Measurements from ENCODE around the gene TES.
A peak's percentile ranks its signal among the peaks of the same experiment; 100 is the strongest.
"Not testable (repeated sequence)": the region's sequence is repeated elsewhere in the genome, so short reads cannot be mapped to it uniquely, and the experiment has no call there.

TES gene

DNA sequence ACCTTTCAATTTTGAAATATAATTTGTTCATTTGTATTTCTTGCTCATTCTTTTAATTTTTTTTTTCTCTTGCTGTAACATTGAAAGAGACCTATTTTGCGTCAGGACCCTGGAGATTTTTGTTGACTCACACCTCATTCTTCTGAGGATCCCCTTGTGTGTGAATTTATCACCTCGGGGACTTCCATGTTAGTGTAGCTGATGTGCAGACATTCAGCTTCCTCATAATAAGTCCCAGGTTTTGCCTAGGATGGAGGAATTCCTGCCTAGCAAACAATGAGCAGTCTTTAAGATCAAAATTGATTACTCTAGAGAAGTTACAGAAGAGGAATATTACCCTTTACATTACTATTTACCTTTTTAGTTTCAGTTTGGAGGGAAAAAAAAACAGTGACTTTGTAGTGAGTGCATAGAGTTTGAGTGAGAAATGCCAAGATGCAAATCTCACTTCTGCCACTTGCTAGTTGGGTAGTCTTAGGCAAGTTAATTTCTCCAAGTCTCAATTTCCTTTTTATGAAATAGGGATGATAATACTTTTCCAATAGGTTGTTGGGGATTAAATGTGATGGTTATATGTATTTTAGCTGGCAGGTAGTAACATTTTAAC lies 14.3 kb downstream of the TES start:
- DNase-seq, result no peak

DNA sequence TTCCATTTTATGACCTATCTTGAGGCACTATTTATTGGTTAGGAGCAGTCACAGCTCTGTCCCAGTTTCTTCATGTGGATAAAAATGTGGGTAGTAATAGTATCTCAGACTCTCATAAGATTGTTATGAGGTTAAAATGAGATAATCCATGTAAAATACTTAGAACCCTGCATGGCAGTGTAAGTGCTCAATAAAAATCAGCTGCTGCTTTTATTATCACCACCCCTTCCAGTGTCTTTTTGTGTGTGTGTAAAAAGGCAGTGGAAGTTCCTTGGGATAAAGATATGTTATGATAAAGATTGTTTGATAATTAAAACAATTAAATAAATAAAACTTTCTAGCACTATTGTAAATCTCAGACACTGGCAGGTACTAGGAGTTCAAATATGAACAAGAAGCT lies 15.5 kb downstream of the TES start:
- DNase-seq, result no peak

DNA sequence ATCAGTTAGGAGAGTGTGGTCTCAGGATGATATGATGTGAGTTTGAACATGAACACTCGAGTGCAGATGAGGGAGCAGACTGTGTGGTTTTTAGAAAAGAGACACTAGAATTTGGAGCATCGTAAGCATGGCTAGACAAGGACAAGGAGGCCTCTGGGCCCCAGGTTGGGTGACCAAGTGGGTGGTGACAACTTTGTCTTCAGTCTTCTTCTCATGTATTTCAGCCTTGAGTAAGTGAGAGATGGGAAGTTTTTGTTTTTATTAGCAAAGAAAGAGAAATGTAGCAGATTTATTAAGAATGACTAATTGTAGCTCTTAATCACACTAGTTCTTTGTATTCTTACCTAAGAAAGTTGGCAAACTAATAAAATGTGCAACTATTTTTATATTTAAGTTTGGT lies 16.3 kb downstream of the TES start:
- DNase-seq, result no peak

DNA sequence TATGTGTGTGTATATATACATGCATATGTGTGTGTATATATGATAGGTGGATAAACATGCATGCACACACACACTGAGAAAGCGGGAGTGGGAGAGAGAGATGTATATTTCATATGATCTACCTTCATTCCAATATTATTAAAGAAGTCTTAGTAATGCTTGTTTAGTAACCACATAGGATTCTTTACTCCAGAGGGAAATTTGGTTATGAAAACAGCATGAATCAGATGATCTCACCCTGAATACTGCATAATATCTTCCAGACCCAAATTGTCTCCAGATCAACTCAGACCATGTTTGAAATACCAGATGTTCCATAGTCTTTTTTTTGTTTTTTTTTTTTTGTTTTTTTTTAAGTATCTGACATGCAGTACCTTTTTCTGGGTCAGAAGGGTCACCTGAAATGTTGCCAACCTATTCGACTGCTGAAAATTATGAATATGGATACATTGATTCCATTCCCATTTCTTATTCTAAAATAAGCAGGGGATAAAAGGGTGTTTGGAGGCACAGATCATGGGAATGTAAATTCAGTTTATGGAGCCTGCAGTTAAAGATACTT lies 17.4 kb downstream of the TES start:
- no peak for DNase-seq

DNA sequence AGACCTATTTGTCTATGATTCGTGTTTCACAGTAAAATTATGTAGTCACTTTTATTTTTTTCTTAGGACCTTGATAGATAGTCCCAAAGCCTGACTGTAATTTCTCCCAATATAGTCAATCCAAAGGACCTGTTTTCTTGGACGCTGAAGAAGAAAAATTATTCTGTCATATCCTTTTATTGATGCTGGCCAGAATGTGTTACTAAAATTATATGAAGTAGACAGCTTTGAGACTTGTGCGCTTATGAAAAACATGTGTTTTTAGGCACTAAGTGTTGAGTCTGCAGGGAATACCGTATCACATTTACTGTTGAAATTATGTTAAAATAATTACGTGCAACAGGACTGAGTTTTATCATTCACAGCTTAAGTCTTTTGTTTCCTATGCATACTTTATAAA lies 17.9 kb downstream of the TES start:
- no peak for DNase-seq

DNA sequence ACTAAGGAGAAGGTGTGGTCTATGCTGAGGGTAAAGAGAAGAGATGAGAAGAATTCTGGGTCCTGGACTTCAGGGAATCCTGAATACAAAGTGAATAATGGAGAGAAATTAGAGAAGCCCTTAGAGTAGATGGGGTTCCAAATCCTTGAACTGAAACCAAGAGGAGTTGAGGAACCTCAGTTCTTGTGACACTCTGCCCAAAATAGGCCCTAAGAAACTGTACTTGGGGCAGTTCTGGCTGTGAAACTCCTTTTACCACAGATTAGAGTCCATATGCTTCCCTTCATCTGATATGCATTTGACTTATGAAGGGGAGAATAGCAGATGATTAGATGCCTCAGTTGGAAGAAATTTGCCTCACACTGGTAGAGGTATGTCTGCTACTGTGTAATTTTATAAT lies 19.0 kb downstream of the TES start:
- no peak for DNase-seq

DNA sequence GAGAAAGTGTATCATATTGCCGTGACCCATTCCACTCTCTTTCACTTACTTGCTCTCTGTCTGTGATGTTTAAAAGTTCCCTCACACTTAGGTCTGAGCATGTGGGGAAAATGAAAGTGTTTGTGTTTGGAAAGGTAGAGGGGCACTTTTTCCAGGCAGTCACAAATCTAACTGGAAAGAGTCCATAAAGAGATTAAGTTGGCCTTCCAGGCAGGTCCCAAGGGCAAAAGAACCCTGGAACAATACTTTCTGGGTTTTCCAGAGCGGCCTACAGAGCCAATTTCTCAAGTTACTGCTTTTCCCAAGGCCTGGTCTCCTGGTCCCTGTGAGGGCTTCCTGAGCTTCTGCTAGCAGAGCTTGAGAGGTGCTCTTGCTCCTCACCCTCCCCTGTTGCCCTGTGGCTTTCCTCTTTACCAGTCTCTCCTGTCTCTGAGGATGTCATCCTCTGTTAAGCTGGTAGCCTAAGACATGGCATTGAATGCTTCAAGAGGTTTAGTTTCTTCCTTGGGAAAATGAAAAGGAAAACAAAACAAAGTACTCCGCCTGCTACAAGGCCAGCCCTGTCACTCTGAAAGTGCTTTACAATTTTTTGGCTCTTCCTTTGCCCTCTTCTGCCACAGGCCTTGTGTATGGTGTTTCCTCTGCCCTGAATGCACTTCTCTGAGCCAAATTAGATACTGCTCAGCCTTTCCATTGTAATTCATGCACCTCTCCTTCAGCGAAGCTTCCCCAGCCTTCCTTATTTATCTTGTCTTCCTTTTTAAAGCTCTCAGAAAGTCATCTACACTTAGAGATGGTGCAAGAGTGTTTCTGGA lies 20.1 kb downstream of the TES start:
- DNase-seq, result no peak

DNA sequence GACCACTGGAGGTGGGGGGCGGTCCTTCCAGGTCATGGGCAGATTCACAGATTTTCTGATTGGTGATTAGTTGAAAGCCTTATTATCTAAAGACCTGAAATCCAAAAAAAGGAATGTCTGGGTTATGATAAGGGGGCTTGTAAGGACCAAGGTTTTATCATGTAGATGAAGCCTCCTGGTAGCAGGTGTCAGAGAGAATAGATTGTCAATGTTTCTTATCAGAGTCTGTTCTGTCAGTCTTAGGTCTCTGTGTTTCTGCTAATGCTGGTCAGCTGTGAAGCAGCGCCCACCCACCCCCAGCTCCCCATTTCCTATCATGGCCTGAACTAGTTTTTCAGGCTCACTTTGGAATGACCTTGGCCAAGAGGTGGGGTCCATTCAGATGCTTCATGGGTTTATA lies 21.2 kb downstream of the TES start:
- no peak for DNase-seq

DNA sequence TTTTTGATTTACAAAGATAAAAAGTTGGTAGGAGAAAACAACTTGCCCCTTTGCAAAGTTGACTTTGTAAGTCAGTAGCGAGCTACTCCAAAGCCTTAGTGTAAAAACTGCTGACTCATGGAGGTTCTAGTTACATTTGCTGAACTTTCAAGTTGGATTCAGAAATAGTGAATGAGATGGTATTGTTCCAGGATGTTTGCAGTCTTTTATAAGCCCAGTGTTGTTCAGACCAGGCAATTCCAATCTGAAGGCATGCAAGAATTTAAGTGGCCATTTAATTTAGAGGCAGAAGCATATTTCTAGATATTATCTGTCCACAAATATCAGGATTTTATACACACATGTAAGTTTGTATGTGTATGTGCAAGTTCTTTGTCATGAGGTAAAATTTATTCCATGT lies 21.6 kb downstream of the TES start:
- peak; percentile 57 for DNase-seq

DNA sequence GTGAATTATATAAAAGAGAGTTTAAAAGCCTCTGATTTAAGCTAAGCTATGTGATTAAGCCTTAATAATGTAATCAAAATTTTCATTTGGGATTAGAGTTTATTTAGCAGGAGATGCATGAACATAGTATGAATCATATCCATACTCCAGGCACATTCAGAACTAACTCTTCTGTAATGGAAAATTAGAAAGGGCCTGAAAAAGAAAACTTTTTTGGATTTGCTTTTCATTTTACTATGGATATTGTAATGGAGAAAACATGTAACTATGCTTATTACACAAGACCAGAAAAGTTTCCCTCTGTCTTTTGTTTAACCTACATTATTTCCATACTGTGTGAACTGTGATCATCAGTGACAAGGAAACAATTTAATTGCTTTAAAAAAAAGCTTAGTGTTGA lies 22.0 kb downstream of the TES start:
- DNase-seq, result no peak

DNA sequence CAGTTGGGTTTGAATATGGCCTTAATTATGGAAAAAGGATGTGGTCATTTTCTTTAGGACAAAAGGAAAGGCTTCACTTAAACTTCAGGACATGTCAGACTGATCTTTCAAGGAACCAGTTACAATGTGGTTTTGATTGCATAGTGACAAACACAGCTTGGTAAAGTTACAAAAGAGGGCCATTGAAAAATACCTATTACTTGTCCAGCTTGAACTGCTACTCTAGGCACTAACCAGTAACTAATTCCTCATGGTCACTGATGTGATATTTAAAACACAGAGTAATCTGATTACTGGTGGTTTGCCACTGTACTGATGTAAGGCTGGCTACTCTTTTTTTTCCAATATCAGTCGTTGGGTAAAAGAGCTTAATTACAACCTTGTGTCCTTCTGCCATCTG lies 22.6 kb downstream of the TES start:
- DNase-seq, result no peak

DNA sequence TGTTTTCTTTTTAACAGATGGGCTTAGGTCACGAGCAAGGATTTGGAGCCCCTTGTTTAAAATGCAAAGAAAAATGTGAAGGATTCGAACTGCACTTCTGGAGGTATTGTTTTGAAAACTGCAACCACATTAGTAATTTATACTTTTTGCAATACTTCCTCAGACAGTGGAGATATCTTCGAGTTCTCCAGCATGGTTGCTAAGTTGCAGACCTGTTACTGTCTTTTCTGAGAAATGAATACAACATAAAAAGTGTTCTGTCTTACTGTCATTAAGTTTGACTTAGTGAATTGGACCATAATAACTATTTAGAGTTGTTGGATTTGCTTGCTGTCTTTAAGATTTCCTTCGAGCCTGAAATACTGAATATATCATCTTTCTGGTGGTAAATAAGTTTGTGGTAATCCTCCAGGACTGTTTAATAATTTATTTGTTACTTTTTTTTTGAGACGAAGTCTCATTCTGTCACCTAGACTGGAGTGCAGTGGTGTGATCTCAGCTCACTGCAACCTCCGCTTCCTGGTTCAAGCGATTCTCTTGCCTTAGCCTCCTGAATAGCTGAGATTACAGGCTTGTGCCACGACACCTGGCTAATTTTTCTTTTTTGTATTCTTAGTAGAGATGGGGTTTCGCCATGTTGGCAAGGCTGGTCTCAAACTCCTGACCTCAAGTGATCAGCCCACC lies 24.3 kb downstream of the TES start:
- DNase-seq, result no peak

DNA sequence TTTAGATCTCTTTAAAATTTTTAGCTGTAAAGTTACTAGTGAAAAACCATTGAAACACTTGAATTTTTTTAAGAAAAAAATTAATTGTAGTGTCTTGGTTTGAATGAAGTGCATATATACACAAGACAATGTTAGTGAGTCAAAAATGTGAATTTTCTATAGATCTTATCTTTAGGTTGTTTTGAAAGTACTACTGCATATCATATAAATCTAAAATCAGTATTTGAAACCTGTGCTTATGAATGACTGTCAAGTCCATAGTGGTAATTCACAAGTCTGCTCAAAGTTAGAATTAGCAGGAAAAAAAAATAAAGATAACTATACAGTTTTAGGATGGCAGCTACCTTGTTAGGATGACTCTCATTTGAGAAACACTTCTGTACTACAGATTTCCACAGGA lies 25.0 kb downstream of the TES start:
- no peak for DNase-seq

DNA sequence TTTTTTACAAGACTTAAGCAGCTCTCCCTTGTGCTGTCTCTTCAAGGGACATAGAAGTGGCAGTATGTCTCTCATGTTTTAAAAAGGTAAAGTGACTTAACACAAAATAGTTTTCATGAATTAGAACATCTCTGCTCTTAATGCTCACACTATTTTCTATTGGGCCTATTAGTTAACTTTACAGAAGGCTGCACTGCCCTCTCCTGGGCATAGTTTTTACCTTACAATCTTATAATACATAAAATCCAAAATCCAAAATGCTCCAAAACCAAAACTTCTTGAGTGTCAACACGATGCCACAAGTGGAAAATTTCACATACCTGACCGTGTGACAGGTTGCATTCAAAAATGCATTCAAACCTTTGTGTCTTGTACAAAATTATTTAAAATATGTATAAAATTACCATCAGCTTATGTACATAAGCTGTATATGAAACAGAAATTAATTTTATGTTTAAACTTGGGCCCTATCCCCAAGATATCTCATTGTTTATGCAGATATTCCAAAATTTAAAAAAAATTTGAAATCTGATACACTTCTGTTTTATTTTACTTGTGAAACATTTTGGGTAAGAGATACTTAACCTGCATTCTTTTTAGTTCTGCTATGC lies 25.8 kb downstream of the TES start:
- peak; percentile 66 for DNase-seq

DNA sequence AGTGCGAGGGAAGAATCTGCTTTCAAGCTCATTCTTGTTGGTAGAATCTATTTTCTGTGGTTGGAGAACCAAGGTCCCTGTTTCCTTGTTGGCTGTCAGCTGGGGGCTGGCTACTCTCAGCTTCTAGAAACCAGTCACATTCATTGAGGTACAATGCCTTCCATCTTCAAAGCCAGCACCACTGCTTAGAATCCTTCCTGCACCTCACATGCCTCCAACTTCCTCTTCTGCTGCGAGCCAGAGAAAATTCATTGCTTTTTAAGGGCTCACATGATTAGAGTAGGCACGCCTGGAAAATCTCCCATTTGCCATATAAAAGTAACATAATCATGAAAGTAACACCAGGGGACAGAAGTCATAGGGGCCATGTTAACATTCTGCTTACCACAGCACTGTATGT lies 28.7 kb downstream of the TES start:
- DNase-seq, result no peak

DNA sequence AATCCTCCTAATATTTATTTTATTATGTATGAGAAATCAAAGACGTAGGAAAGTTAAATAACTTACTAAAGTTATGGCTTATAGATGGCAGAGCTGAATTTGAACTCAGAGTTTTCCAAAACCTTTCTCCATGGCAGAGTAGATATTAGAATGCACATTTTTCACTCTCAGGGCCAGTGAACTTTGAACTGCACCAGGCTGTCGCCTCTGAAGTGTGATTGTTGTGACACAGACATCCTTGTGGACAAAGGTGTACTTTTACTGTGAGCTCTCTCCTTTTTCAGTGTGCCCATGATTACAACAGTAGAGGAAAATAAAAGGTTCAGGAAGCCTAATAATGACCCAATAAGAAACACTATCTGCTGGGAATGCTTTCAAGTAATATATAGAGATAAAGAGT lies 29.1 kb downstream of the TES start:
- no peak for DNase-seq

DNA sequence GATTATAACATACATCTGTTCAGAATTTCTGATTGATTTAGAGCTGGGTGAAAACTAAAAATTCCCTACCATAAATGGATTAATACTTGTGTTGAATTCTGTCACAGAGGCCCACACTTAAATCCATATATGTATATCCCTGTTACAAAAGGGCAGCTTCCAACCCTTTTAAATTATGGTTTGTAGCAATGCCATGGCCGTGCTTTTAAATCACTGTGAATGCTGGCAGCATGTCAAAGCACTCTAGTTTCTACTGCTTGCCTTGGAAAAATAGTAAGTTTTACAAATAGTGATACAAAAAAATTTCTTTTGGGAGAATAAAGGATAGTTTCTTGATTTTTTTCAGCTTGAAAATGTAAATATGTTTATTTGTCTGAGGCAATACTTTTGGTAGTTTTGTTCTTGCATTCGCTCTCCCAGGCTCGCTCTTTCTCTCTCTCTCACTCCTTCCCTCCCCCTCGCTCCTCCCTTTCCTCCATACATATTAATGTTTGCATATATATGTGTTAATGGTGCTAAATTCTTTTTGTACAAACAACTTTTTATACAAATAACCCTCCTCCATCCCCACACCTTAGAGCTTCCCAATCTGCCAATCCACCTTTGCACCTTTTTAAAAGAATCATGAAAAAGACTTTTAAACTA lies 29.8 kb downstream of the TES start:
- no peak for DNase-seq

DNA sequence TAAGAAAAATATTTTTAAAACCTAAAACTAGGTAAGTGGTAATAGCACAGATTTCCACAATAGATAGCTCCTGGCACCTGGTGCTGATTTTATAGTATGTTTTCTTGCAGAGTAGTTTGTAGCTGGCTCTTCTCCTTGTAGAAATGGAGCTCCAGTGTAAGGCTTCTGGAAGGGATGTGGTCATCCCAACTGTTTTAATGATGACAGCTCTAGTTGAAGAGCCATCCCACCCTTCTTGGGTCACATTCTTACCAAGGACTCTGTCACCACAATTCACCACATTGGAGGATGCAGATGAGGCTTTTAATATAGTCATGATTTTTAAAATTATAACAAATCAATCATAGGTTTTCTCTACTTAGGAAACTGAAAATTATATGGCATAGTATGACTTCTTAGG lies 31.0 kb downstream of the TES start:
- DNase-seq, result no peak

DNA sequence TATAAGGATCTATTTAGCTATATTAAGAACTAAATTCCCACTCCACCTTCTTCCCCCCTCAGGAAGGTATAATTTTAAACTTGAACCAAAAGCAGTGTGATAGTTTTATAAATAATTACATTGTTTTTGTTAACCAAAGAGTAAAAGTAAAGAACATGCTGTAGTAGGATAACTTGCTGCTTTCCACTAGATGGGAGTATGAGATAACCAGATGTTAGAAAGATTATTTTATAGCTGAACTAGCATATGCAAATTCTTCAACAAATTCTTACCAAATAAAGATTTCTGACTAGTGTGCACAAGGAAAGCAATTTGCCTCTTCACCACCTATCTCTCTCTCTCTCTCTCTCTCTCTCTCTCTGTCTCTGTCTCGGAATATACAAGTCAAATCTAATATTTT lies 31.8 kb downstream of the TES start:
- no peak for DNase-seq

DNA sequence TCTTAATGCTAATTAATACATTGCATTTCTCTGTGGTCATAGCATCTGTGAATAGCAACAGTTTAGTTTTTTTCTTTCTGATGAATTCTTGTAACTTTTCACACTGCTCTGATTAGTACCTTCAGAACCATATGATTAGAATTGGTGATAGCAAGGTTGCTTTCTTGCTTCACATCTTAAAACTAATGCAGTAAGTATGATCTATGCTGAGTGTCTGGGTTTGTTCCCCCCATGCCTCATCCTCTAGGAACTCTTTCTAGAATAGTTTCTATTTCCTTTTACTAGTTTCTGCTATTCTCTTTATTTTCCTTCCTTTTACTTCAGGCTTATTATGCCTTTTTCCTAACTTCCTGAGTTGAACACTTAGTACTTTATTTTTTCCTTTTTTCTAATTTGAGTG lies 32.4 kb downstream of the TES start:
- no peak for DNase-seq

DNA sequence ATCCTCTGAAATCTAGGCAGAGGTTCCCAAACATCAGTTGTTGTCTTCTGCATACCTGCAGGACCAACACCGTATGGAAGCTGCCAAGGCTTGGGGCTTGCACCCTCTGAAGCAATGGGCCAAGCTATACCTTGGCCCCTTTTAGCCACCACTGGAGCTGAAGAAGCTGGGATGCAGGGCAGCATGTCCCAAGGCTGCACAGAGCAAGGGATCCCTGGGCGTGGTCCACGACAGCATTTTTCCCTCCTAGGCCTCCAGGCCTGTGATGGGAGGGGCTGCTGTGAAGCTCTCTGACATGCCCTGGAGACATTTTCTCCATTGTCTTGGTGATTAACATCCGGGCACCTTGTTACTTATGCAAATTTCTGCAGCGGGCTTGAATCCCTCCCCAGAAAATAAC lies 34.5 kb downstream of the TES start:
- not testable (repeated sequence) for DNase-seq

DNA sequence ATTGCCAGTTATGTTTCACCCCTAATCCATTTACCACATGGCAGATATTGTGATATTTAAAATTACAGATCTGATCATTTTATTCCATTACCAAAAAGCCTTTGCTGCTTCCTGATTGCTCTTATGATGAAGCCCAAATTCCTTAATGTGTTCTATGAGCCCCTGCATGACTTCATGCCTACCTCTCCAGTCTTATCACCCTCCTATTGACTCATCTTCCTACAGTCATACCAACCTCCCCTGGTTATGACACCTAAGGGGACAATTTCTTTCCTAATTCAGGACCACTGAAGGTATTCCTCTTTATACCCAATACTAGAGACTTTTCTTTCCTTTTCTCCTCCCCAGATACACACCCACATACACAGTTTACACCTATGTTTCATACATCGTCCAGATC lies 36.0 kb downstream of the TES start:
- no peak for DNase-seq

DNA sequence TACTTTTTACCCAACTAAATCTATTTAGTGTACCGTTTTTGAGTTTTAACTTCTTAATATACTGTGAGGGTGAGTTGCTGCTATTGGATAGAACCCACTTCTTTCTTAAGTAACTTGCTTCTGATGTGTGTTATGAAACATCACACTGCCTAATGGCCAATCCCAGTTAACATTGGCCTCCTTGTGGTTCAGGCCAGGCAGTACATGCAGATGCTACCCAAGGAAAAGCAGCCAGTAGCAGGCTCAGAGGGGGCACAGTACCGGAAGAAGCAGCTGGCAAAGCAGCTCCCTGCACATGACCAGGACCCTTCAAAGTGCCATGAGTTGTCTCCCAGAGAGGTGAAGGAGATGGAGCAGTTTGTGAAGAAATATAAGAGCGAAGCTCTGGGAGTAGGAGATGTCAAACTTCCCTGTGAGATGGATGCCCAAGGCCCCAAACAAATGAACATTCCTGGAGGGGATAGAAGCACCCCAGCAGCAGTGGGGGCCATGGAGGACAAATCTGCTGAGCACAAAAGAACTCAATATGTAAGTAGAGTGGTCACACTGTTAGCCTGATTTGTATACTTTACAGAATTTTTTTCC lies 39.7 kb downstream of the TES start:
- DNase-seq, result peak; percentile 11
